Stimulated activated CD4-positive, alpha-beta T cell treated with anti-CD3 and anti-CD28 coated beads, TNF-alpha, amount 100 ng/mL, for 24 hours (primary cell): ENCODE measurements around the gene FAM216B.

Experiments
- DNase-seq, 3 experiments: peaks; one replicate each; pipeline ENCODE4 v3.0.0-alpha.2; 2020; ENCODE audit warnings: low read depth in 3 of 3

Gene FAM216B

DNA sequence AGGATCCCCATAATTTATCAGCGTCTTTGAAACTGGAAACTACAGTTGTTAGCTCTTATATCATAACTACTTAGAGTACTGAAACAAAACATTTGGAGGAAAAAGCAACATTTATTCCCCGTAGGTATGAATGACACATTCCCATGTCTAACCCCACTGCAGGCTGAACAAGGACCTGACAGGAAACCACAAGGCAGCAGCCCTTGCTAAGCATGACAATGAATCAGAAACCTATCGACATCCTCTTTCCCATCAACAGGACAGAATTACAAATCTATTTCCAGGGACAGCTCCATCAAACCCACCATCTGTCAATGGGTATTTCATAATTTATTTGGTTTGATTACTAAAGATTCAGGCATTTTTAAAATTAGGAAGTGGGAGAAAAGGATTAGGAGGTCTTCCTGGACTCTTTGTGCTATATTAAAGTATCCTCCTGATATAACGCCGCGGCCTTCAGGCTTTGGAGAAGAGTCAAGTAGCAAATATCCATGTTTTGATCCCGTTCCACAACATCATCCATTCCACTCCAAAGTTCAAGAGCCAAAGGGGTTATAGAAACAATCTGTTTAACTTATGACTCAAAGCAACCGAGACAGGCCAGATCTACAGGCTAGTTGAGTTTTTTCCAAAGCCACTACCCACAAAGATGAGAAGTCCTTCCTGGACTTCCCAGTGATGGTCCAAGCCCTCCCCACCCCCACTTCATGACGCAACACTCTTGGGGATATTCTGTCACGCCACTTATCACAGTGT, 51.1 kb downstream of the FAM216B start:
- no peak for DNase-seq

DNA sequence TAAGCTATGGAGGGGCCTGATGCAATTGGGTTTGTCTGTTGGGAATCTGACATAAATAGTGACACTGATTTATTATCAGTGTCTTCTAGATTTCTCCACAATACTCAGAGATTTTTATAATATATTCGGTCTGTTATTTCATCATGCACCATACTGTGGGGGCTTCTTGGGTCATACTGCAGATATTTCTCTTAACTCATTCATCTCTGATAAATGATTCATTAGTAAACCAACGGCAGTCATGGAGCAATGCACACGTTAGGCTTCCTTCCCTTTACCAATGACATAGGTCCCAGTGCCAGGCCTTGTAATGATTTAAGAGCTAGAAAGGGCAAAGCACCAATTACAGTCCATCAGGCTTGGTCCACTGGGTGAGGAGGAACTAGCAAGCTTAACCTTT, 53.6 kb downstream of the FAM216B start:
- no peak for DNase-seq

DNA sequence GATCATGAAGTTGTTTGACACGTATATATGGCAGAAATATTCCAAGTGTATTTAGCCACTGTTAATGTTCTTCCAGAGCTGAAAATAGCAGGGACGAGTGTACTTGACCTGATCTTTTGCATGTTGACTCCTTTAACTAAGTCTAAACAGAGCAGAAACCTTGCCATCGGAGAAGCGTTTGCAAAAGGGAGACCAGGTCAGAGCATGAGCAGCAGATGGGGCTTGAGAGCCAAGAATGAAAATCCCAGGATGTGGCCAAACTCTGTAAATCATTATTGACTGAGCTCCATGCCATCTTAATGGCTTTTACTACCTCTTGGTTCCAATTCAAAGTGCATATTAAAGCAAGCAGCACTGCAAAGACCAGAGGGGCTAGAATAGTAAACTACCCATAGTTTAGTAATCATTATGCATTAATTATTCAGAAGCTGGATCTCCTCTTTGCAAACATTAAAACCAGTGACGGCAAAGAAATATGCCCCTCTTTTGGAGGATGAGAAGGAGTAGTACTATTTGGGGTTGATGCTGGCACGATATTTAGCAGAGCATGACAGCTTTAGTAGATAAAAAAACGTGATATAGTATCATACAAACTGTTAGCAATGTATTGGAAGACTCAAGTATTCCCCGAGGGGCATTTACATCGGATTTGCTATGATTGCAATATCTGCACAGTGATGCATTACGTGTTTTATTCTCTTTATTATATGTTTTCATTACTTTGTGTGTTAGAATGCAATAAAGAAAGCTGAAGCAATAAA, 55.7 kb downstream of the FAM216B start:
- no peak for DNase-seq
